Ishikawa (cell line): ENCODE measurements around the gene MIS12.

Experiments
- CREB1 ChIP-seq: IDR thresholded peaks from 2 replicates; pipeline ENCODE4 v1.6.1; 2012; ENCODE audit warnings: low read depth
- EP300 ChIP-seq: IDR thresholded peaks from 2 replicates; pipeline ENCODE4 v1.6.1; 2012; ENCODE audit warnings: borderline replicate concordance
- TF ChIP-seq, protein P1 (sequence below): IDR thresholded peaks from 2 replicates; pipeline ENCODE4 v1.6.1; 2012

- TF ChIP-seq EP300 = no peak
- TF ChIP-seq, protein P1, sequence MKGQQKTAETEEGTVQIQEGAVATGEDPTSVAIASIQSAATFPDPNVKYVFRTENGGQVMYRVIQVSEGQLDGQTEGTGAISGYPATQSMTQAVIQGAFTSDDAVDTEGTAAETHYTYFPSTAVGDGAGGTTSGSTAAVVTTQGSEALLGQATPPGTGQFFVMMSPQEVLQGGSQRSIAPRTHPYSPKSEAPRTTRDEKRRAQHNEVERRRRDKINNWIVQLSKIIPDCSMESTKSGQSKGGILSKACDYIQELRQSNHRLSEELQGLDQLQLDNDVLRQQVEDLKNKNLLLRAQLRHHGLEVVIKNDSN = no peak
- no peak for TF ChIP-seq CREB1
Measured at GRCh38 chr17:5485270-5486205, 828 bp upstream of the MIS12 start, which contains the start of gene DERL2.
